Upper lobe of left lung (tissue), 4 donors: ENCODE data around the gene TMEM134.

Experiments used
- CTCF ChIP-seq, 6 experiments: fragments of 450-650 bp in 4 of 6; fragments of 200-600 bp in 2 of 6; sonication (generic) in 2 of 6; IDR thresholded peaks; one replicate each; pipeline ENCODE4 v1.5.1; 2016 to 2019; ENCODE audit warnings: antibody characterized with exemption in 6 of 6
- POLR2AphosphoS5 ChIP-seq, 2 donors: sonication (generic); formaldehyde crosslinking; IDR thresholded peaks; one replicate each; pipeline ENCODE4 v1.5.1; 2017; ENCODE audit warnings: antibody characterized with exemption in 2 of 2

GRCh38 chr11:67435727-67436458 is 33.2 kb downstream of the TMEM134 start:
- no peak for TF ChIP-seq POLR2AphosphoS5 (IDR thresholded peaks at IDR 0.05)
- TF ChIP-seq CTCF (IDR thresholded peaks at IDR 0.05) = no peak
